GM21526 (cell line): ENCODE measurements around the gene SEPTIN2.
"Not testable (repeated sequence)": the region's sequence is repeated elsewhere in the genome, so short reads cannot be mapped to it uniquely, and the experiment has no call there.

Experiments used
- ATAC-seq: cut with Tn5 transposase; IDR thresholded peaks from one replicate; pipeline ENCODE4 v1.9.1; 2021; ENCODE audit warnings: moderate library complexity; ENCODE audit not compliant: unreplicated experiment, low FRiP score

The SEPTIN2 gene

DNA sequence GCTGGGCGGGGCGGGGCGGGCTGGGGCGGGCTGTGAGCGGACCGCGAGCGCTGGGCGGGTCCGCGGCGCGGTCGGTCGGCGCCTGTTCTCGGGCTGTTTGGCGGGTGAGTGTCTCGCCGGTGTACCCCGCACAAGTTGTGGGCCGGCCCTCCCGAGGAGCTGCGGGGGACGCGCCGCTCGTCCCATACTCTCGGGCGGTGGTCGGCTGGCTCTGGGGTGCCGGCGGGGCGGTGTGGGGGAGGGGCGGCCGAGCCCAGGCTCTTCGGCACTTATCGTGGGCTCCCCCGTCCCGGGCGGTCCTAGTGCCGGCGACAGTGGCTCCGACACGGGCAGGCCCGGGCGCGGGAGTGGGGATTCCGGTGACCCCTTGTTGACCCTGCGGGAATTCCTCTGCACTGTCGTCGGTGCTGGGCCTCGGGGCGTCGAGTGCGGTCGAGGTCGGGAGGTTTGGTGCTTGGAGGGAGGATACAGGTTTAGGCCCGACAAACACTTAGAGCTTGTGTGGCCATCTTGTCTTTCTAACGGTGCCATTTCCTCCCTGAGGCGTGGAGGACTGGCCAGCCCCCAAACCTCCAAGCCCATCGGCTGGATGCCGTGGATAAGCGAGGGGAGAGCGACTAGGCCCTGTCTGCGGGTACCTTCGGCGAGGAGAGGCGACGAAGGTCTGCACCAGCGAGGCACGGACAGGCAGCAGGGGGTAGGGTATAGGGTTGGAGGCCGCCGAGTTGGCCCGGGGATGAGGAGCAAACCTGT lies at the start of gene SEPTIN2:
Gene SEPTIN2, plus strand, starts transcription at position 47 of the 753 bp plus-strand sequence. CDS start 8,308 bp downstream, outside the sequence.
- peak; percentile 27 for ATAC-seq

DNA sequence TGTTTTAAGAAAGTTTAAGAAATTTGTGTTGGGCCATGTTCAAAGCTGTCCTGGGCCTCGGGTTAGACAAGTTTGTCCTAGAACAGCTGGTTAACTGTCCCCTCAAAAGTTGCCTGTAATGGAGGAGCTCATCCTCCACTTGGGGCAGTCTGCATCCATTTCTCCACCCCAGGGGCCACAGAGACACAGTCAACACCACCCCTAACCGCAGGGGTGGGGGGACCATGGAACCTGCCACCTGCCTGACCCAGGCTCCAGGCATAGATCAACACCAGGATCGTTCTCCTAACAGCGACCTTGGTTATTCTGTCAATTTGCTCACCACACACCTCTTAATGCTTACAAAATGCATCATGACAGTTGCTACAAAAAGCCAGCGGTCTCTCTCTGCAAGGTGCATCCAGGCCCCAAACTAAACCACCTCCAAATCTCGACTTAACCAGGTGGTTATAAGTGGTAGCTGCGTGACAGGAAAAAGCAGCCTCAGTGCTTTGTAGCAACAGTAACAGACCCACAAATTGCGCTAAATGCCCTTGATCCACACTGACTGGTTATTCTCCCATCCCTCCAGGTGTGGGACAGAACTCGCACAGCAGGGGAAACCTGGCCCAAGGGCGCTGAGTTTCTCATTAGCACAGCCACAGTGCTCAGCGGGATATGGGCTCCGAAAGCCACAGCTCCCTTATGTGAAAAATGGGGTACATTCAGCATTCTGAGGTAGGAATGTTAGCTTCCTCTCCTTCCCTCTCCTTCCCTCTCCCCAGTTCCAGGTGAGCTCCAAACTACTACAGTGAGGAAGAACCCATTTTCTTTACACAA lies 48.3 kb upstream of the SEPTIN2 start:
- ATAC-seq, result no peak

DNA sequence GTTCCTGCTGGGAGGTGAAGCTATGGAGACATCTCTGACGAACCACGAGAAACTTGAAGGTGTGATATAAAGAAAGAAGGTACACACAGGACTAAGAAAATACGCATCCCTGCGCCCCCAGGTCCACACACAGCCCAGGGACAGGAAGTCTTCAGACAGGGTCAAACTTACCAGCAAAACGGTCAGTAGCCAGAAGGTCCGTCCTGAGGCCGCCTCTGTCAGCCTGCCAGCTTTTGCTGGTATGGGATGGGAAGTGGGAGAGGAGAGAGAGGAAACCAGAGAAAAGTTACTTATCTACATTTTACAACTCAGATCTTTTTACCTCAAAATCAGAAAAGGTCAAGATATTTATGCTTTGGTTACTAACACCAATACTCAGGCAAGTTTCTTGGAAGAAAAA lies 47.4 kb upstream of the SEPTIN2 start:
- ATAC-seq, result no peak

DNA sequence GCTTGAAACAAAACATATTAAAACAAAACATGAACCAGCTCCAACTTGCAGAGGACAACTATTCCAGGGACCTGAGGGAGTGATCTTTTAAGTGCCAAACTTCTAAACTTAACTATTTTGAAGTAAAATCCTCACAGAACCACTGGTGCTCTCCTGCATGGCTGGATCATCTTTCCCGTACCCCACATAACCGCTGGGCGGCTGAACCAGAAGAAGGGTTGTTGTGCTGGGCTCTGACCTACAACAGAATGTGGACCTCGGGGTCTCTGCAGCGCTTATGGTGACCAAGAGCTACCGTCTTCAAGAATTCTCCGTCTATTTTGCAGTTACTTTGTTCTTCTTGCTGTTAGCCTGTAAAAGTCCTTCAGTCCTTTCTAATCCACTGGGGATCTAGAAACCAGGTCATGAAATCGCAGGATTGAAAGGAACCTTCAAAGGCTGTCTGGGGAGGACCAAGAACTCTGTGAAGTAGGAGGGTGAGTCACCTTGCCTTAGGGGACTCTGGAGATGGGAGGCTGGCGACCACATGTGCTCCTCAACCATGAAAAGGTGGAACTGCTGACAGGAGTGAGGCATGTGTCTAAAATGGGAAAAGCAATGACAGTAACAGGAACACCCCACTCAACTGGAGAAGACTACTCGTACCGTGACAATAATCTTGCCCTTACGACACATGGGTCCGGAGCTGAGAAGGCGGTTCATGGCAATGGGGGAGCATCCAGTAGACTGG lies 46.8 kb upstream of the SEPTIN2 start:
- ATAC-seq, result no peak

DNA sequence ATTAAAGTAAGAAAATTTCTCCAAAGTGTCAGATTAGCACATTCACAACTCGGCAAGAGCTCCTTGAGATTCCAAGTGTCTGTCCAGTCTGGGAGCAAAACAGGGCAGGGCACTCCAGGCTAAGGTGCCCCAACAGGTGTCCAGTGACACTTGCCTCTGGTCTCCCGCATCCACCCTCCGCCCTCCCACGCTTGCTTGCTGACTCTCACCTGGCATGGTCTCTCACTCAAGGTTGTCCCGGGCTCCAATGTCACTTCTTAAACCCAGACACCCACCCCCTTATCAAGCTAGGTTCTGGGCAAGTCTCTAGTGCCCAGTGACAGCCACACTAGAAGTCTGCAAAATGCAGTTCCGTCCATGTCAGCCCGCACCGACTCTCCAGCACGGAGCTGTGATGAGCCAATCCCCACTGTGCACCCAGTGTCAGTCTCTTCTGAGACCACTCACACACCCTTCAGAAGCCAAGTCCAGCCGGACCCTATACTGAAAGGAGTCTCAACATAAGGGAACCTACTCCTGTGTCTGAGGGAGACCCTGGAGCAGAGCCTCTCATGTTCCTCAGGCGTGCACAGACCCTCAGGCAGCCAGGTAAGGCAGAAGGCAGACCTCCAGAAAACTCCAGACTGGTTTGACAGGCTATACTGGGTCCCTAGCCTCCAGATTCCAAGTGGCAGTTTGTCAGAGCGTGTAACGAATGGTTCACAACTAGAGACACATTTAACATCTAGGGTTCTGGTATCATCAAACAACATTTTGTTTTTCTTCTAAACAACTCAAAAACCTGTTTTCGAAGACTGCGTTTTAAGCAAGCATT lies 45.8 kb upstream of the SEPTIN2 start:
- ATAC-seq, result no peak

DNA sequence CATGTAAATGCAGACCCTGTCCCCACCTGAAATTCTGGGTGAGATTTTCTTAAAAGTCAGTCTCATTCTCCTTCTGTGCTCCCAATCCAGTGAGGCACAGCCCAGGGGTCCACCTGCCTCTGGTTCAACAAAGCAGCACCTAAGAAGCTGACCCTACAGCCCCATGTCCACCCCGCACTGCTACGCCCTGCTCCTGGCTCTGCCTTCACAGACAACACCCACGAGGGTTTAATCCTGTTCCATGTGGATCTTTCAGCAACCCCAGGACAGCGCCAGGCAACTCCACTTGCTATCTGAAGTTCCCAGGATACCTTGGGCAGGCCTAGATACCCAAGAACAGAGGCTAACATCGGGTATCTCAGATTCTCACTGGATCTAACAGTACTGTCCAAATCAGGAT lies 45.2 kb upstream of the SEPTIN2 start:
- ATAC-seq, result no peak

DNA sequence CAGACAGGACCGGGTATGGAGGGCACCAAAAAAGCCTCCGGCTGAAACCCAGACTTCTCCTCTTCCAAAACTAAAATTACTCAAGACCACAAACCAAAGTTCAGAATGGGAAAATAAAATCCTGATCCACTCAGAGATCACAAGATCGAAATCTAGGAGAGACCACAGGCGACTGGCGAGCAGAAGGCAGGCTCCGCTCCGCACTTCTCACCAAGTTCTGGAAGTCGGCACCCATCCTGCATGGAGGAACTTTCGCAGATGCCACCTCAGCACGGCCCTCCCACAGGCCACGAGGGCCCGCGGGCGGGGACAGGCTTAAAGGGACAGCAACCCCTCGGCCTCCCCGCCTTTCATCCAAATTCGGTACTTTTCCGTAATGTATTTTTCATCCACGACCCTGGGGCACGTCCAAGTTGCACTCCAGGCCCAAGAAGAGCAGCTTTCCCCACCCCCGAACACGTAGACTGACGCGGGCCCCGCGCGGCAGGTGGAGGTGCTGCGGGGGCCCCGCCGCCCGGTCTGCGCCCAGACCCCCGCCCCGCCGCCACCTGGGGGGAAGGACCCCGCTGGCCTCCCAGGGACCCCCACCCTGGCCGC lies 43.9 kb upstream of the SEPTIN2 start:
- ATAC-seq, result peak; percentile 39

DNA sequence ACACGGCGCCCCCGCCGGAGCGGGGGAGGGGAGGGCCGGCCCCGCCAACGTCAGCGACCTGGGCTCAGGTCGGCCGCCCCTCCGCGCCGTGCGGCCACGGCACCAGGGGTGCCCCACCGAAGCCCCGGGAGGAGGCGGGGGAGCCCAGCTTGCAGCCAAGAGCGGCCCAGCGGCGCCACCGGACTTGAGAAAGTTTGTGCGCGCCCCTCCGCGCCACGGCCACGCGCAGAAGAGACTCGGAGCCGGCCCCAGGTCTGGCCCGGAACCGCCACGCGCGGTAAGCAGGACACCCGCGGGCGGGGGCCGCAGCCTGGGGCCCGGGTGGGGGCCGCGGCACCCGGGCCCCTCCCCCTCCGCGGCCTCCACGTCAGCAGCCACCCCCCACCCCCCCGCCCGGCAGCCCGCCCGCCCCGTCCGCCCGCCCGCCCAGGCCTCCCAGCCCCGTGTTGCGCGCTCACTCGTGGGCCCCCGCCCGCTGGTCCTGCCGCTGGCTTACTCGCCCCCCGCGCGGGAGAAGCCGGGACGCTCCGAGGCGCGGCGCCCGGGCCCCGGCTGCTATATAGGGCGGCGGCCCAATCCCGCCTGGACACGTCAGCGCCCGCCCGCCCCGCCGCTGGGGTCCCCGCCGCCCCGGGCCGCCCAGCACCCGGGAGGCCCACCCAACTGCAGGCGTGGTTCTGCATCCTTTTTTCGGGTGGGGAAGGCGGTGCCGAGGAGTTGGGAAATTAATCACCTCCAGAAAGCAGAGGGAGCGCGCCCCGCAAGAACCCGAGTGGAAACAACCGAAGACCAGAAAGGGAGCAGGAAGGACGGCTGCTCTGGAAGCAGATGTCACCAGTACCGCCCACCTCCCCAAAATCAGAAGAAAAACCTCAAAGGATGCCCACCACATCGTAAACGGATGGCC lies 43.2 kb upstream of the SEPTIN2 start:
- ATAC-seq, result peak; percentile 43

DNA sequence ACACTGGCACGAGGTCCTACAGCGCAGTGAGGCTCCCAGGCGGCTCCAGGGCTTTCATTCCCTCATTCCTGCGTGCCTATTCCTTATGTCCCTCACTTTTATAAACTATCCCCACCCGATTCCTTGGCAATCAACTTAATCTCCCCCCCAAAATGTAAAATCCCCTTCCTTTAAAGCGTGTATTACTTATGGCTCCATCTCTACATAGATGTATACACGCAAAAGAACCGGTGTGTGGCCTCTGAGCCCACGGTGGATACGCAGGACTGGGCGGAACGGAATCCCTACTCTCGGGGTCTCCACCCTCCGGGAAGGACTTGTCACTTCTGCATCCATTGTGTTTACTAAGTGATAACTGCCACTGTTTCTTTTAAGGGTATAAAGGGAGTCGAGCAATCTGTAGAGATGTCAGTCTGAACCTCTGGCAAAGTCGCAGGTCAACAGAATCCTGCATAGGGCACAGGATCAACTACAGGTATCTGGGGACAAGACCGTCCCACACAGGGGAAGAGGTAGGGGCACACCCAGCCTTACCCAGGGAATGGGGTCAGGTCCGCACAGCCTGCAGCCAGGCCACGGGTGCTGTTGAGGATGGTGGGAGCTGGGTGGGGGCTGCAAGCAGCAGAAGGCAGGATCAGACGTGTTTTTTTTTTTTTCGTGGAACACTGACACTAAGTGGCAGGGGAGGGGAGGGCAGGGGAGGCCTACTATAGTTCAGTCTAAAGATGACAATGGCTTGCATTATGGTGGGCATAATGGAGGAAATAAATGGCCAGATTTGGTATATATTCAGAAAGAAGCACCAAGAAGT lies 42.3 kb upstream of the SEPTIN2 start:
- no peak for ATAC-seq

DNA sequence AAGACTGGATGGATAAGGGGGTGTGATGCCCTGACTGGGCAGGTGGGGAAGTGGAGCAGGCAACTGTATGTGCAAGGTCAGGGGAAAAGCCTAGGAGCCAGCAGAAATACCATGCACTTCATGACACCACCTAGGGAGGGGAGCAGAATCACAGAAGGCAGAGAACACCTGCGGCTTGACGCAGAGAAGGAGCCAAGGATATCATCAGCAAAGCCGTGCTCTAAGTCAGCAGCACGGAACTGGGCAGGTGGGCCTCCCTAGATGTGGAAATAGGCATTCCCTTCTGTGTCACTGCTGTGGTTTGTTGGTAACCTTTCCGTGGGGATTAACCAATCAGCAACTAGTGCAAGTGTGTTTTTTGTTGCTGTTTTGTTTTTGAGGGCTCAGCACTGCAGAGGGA lies 41.6 kb upstream of the SEPTIN2 start:
- ATAC-seq, result no peak

DNA sequence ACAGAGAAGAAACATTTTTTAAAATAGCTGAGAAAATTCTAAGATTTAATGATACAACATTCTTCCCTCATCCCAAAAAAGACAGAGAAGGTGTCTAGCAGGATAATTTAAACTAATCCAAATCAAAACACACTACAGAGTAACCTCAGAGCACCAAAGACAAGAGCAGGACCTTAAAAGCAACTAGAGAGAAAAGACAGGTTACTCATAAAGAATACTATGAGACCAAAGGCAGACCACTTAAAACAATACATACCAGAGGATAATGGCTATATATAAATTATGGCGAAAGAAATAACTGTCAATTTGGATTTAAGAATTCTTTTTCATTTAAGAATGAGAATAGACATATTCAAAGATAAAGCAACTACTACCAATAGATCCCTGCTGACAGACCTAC lies 40.2 kb upstream of the SEPTIN2 start:
- ATAC-seq, result no peak

DNA sequence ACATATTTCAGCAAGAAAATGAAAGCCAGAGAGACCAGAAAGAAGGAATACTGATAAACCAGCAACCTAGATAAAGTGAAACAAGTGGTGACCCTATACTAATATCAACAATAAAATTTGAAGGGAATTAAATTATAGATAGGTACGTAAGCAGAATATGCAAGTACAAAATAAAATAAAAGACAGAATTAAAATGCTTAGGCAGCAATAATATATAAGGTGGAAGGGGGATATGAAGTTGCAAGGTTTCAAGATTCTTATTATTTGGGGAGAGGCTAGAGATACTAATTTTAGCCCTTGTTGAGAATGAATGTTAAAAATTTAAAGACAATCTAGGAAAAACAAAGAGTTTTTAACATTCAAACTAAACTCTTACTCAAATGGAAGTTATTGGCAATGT lies 39.8 kb upstream of the SEPTIN2 start:
- ATAC-seq, result no peak

DNA sequence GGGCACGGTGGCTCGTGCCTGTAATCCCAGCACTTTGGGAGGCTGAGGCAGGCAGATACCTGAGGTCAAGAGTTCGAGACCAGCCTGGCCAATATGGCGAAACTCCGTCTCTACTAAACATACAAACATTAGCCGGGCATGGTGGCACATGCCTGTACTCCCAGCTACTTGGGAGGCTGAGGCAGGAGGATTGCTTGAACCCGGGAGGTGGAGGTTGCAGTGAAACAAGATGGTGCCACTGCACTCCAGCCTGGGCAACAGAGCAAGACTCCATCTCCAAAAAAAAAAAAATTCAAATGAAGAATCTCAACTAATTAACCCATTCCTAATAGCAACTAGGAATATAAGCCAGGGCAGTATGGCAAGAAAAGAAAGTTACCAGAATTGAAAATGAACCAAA lies 37.4 kb upstream of the SEPTIN2 start:
- ATAC-seq, result not testable (repeated sequence)

DNA sequence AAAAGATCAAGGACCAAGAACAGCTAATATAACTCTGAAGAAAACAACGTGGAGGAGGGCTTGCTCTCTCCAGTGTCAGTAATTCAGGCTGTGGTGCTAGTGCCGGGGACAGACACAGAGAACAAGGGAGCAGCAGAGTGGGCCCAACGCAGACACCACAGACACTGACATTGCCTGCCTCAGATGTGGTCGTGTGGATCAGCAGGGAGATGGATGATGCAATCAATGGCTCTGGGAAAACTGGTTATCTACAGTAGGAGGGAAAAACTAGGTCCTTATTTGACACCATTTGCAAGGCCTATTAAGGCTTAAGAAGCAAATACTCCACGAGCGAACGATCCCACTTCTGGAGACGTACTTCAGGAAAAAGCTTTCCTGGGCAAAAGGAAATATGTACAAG lies 36.3 kb upstream of the SEPTIN2 start:
- ATAC-seq, result no peak

DNA sequence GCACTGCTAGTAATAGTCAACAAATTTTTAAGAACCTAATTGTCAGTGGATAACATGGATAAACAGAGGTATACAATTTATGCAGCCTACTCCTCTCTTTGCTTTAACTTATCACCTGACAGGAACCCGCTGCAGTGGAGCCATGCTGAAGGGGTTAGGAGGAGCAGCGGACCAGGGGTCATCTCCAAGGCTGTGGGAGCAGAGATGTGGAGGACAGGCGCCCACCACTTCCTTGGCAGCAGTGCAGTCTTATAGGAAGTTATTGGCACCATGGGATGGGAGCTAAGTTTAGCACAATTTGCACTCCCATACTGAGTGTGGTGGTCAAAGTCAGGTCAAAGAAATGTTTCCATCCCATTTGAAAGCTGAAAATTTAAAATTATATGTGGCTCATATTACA lies 35.9 kb upstream of the SEPTIN2 start:
- ATAC-seq, result no peak

DNA sequence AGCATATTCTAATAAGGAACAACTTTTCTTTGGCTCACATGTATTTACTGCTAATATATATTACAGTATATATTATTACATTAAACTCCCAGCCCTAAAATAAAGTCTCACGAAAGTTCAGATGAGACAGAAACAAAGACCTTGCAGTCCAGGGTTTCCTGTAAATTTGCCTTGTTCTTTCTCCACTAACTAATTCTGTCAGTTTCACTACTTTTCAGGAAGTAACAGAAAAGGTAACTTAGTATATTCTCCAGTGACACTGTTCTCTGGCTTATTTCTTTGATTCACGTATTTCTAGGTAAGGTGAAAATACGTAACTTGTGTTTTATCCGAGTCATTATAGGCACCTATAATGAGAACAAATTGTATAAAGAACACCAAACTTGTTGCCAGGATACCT lies 35.4 kb upstream of the SEPTIN2 start:
- ATAC-seq, result no peak

DNA sequence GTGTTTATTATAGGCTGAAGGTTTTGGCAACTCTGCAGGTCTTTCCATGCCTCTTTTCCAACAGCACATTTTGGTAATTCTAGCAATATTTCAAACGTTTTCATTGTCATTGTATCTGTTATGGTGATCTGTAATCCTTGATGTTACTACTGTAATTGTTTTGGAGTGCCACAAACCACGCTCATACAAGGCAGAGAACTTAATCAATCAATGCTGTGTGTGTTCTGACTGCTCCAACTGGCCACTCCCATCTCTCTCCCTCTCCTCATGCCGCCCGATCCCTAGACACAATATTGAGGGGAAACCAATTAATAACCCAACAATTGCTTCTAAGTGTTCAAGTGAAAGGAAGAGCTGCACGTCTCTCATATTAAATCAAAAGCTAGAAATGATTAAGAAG lies 33.2 kb upstream of the SEPTIN2 start:
- no peak for ATAC-seq

DNA sequence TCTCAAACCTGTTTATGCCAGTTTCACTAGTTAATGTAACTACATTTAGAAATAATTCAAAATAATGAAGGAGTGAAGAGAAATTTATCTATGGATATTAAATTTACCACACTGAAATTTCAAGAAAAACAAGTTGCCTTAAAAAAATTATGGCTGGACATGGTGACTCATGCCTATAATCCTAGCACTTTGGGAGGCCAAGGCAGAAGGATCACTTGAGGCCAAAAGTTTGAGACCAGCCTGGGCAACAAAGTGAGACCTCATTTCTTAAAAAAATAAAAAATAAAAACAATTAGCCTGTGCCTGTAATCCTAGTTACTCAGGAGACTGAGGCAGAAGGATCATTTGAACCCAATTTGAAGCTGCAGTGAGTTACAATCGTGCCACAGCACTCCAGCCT lies 30.1 kb upstream of the SEPTIN2 start:
- ATAC-seq, result no peak
